HUES6 (cell line): Measurements from ENCODE around the gene RAB11FIP2.

ENCODE experiments used
- H3K27ac ChIP-seq: 2 replicates; pipeline ENCODE4 v1.7.0; 2013; ENCODE audit warnings: low read depth, mild to moderate bottlenecking, low read length, inconsistent platforms
- H3K27me3 ChIP-seq: 2 replicates; pipeline ENCODE4 v1.6.1; 2013; ENCODE audit warnings: low read length; ENCODE audit not compliant: control insufficient read depth, insufficient read depth
- H3K36me3 ChIP-seq: 2 replicates; pipeline ENCODE4 v1.6.1; 2013; ENCODE audit warnings: low read length; ENCODE audit not compliant: control insufficient read depth, insufficient read depth
- H3K4me1 ChIP-seq: 2 replicates; pipeline ENCODE4 v1.6.1; 2013; ENCODE audit warnings: low read length; ENCODE audit not compliant: control insufficient read depth, insufficient read depth
- H3K4me3 ChIP-seq: 2 replicates; pipeline ENCODE4 v1.5.1; 2013; ENCODE audit warnings: low read depth, low read length
- H3K9ac ChIP-seq: one replicate; pipeline ENCODE4 v1.6.1; 2013; ENCODE audit warnings: mild to moderate bottlenecking, low read length
- H3K9me3 ChIP-seq: 2 replicates; pipeline ENCODE4 v1.6.1; 2013; ENCODE audit warnings: low read depth, low read length; ENCODE audit not compliant: control insufficient read depth, insufficient read depth

Gene RAB11FIP2

DNA sequence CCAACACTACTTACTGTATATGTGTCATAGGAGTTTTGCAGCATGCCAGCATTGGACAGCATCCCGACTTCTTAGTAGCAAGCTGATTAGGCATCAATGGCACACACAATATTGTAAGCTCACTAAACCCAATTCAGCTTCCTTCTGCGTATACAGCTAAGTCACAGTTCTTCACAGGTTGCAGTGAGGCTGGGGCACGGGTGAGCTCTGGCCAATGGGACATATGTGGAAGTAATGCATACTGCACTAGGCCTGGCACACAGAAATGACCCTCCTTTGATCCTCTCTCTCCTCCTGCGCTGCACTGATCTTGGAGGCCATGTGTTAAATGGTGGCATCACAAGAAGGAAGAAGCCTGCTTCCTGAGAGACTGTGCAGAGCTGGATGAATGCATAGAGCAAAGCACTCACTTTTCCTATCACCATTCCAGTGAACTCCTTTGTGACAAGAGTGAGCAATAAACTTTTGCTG is 11.9 kb downstream of the RAB11FIP2 start:
- H3K9me3 ChIP-seq = no peaks in the 10 kb centered on the region
- no peak overlapping the region for H3K4me3 ChIP-seq
- no peak overlapping the region for H3K27ac ChIP-seq
- peaks cover 7% of the 10 kb centered on the region for H3K36me3 ChIP-seq
- no peak overlapping the region for H3K9ac ChIP-seq
- H3K27me3 ChIP-seq = no peaks in the 10 kb centered on the region
- peaks cover 12% of the 10 kb centered on the region for H3K4me1 ChIP-seq

DNA sequence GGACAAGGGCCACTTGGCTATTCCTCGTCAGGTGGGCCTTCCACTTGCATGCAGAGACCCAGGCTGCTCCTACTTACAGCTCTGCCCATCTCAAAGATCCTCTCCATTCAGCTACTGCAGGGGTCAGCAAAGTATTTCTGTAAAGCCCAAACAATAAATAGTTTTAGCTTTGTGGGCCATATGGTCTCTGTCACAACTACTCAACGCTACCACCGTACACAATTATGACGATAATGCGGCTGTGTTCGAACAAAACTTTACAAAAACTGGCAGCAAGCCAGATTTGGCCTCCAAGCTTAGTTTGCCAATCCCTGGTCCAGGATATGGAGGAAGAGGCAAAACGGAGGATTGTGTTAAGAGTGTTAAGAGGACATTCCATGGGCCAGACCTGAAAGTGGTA is 12.8 kb downstream of the RAB11FIP2 start:
- H3K27me3 ChIP-seq = no peaks in the 10 kb centered on the region
- no peak overlapping the region for H3K4me3 ChIP-seq
- H3K9ac ChIP-seq = no peak overlapping the region
- no peaks in the 10 kb centered on the region for H3K9me3 ChIP-seq
- H3K36me3 ChIP-seq = peaks cover 7% of the 10 kb centered on the region
- H3K27ac ChIP-seq = no peak overlapping the region
- peaks cover 16% of the 10 kb centered on the region for H3K4me1 ChIP-seq

DNA sequence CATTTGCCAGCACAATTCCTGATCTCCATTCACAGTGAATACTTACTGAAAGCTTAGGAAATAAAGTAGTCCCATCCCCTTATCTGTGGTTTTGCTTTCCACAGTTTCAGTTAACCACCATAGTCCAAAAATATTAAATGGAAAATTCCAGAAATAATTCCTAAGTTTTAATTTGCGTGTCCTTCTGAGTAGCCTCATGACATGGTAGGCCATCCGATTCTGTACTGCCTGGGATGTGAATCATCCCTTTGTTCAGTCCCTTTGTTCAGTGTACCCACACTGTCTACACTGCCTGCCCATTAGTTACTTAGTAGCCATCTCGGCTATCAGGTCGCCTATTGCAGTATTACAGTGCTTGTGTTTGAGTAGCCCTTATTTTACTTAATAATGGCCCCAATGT is 14.2 kb downstream of the RAB11FIP2 start:
- no peak overlapping the region for H3K9ac ChIP-seq
- no peaks in the 10 kb centered on the region for H3K9me3 ChIP-seq
- no peak overlapping the region for H3K4me3 ChIP-seq
- H3K4me1 ChIP-seq = peaks cover 16% of the 10 kb centered on the region
- H3K27ac ChIP-seq = no peak overlapping the region
- no peaks in the 10 kb centered on the region for H3K27me3 ChIP-seq
- H3K36me3 ChIP-seq = peaks cover 7% of the 10 kb centered on the region

DNA sequence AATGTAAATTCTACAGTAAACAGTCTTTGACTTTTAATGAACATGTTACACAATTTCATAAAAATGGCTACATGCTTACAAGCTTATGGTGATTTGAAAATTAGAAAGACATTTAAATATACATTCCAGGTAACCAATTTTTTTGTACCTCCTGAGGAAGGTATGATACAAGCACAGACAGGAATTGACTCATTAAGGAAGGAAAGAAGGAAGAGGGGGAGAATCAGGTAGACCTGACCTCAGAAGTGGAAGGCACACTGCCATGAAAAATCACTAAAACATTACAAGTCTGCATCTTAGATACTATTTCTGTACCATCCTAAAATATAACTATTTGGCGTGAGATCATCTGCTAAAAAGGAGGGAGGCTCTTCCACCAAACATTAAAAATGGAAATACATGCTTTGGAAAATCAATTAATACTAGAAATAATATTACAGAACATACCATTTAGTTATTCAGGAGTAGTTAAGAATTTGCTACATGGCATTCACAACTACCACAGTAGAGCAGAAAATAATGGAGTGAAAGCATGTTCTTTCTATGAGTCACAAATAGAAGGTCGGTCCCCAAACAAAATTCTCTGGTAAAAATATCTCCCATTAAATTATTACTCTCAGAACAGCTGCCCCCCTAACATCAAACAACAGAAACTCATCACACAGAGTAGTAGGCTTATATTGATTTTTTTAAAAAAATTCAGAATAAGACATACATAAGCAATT is 15.2 kb downstream of the RAB11FIP2 start:
- H3K9ac ChIP-seq = no peak overlapping the region
- H3K27ac ChIP-seq = no peak overlapping the region

DNA sequence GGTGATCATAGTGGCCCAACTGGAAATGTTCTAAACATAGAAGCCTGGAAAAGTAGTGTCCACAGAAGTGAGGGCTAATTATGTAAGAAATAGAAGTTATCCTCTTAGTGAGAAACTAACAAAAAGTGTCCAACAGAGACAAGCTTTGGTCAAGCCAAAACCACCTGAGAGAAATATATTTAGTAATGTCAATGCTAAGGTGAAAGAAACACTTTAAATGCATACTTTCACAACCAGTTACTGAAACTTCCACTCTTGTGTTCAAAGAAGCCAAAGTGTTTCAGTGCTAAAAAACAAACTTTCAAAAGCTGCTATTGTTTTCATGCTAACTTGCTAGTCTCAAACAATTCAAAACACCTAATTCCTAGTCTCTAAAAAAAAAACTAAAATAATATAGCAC is 18.1 kb downstream of the RAB11FIP2 start:
- peaks cover 3% of the 10 kb centered on the region; the same call in 1 of the 2 replicates for H3K36me3 ChIP-seq
- no peak overlapping the region for H3K4me3 ChIP-seq
- H3K9ac ChIP-seq = no peak overlapping the region
- no peak overlapping the region for H3K27ac ChIP-seq
- no peaks in the 10 kb centered on the region for H3K27me3 ChIP-seq
- peaks cover 4% of the 10 kb centered on the region; the same call in 1 of the 2 replicates for H3K4me1 ChIP-seq
- H3K9me3 ChIP-seq = no peaks in the 10 kb centered on the region

More for the DNA sequence above, 15.2 kb downstream of the RAB11FIP2 start:
- H3K4me1 ChIP-seq = peaks cover 15% of the 10 kb centered on the region
- no peaks in the 10 kb centered on the region for H3K9me3 ChIP-seq
- H3K4me3 ChIP-seq = no peak overlapping the region
- peaks cover 7% of the 10 kb centered on the region for H3K36me3 ChIP-seq
- H3K27me3 ChIP-seq = no peaks in the 10 kb centered on the region

DNA sequence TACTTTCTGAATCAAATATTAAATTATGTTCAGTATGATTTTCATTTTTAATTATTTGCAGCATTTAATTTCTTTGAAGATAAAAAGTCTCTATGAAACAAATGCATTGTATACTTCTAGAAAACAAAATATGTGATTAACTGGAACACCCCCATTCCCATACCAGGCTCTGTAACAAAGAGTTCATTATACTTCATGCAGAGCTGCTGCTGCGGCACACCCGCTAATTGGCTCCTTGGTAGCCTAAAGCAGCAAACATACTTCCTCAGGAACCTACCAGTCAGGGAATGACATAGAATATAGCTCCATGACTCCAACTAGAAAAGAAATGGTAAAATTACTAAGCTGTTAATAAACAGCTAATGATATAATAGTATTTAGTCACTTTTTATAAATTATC is 19.3 kb downstream of the RAB11FIP2 start:
- Histone ChIP-seq H3K36me3 (no peaks in the 10 kb centered on the region), H3K9ac (no peak overlapping the region), H3K4me3 (no peak overlapping the region), H3K4me1 (peaks cover 4% of the 10 kb centered on the region; the same call in 1 of the 2 replicates), H3K27ac (no peak overlapping the region), H3K9me3 (no peaks in the 10 kb centered on the region), H3K27me3 (no peaks in the 10 kb centered on the region)

DNA sequence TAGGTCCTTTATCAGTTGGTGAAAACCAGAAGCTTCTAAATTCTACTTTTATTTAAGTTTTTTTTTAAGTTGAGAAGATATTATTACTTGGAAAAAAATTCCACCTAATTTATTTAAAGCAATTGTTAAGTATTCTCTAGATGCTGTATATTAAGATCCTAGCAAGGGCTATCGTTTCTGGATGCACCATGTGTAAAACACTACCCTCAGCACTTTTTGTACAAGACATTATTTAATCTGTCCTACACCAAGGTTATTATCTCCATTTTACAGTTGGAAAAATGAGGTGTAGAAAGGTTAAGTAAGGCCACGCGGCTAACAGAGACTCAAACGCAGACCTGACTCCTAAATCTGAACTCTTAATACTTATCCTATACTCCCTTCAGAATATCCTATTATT is 19.8 kb downstream of the RAB11FIP2 start:
- Histone ChIP-seq H3K9me3 (no peaks in the 10 kb centered on the region), H3K27ac (no peak overlapping the region), H3K9ac (no peak overlapping the region), H3K36me3 (no peaks in the 10 kb centered on the region), H3K4me1 (peaks cover 4% of the 10 kb centered on the region; the same call in 1 of the 2 replicates), H3K27me3 (no peaks in the 10 kb centered on the region), H3K4me3 (no peak overlapping the region)

DNA sequence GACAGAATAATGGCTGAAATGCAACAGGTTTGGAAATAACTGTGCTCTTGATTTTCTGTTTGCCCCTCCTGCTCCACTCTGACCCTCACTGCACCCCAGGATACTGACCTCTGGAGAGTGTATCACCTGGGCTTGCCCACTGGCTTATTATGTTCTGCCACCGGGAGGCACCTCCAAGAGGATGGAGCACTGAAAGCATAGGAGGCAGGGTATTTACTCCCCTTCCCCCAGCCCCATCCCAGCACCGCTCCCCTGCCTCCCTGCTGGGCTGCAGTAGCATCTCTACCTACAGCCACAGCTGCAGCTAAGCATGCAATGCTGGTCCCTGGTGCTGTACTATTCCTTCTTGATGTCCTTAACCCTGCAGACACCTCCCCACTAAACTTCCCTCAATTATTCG is 26.4 kb downstream of the RAB11FIP2 start:
- no peaks in the 10 kb centered on the region for H3K9me3 ChIP-seq
- no peak overlapping the region for H3K9ac ChIP-seq
- H3K4me3 ChIP-seq = no peak overlapping the region
- H3K4me1 ChIP-seq = peaks cover 11% of the 10 kb centered on the region
- no peaks in the 10 kb centered on the region for H3K36me3 ChIP-seq
- H3K27me3 ChIP-seq = no peaks in the 10 kb centered on the region
- H3K27ac ChIP-seq = no peak overlapping the region

DNA sequence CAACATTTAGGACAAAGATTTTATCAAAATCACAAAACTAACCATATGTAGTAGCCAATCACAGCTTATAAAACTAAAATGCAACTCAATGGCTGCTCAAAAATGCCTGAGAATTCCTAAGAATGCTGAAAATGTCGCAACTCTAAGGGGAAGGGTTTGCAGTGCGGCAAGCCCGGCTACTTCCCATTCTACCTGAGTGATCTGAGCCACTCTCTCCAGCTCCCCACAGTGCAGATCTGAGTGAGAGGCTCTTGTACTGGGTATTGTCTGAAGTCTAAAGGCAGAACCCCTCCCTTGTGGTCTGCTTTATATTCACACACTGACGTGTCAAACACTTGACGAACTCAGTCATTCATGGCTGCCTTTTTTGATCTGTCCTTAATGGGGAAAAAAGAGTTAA is 28.9 kb downstream of the RAB11FIP2 start:
- Histone ChIP-seq H3K4me1 (peaks cover 11% of the 10 kb centered on the region), H3K27ac (no peak overlapping the region), H3K27me3 (no peaks in the 10 kb centered on the region), H3K4me3 (no peak overlapping the region), H3K9ac (no peak overlapping the region), H3K9me3 (no peaks in the 10 kb centered on the region), H3K36me3 (no peaks in the 10 kb centered on the region)

DNA sequence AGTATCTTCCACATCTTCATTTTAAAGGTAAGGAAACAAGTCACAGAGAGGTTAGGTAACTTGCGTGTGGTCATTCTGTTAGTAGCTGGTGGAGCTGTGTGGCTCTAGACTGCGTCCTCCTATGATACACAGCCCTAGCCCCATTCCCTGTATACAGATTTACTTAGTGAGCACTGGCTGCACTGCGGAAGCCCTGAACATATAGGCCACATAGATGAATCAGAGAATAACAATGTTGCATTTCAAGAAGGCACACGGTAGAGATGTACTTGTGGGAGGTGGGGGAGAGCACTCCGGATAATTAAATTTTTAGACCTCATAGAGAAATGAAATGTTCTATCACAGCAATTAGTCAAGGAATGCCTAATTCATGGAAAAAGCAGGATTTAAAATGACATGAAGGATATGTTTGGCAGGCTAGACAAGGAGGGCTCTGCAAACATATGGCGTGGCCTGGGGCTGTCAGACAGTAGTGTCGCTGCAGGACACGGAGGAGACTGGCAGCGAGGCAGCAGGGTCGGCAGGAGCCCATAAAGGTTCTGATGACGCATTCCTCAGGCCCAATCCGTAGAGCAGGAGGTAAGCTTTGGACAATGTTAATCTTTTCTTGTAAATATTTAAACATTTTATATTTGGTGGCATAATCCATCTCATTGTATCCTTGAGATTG is 29.5 kb downstream of the RAB11FIP2 start:
- Histone ChIP-seq H3K4me3 (no peak overlapping the region), H3K9me3 (no peaks in the 10 kb centered on the region), H3K36me3 (no peaks in the 10 kb centered on the region), H3K27me3 (no peaks in the 10 kb centered on the region), H3K27ac (no peak overlapping the region), H3K9ac (no peak overlapping the region), H3K4me1 (peaks cover 11% of the 10 kb centered on the region)

DNA sequence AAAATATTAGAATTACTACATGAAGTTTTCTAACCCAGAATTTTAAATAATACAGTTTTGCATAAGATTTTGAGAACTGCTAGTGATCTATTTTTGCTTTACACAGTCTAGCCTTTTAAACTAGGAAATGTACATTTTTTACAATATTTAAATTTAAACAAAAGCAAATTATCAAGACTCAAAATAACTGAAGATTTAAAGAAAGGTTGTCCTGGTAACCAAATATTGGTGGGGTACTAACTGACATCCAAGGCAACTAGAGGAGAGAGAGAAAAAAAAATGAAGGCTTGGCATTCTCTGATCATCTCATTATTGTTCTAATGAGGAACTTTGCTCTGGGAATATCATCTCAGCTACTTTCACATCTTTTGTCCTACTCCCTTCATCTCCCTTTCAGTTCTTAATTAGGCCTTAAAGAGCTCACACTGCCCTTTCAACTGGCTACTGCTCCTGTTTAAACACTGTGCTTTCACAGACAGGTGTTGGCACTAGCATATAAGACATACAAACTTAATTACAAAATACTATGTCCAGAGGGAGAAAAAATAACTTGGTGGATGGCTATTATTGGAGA is 33.7 kb downstream of the RAB11FIP2 start:
- no peaks in the 10 kb centered on the region for H3K9me3 ChIP-seq
- no peak overlapping the region for H3K9ac ChIP-seq
- H3K27me3 ChIP-seq = no peaks in the 10 kb centered on the region
- peaks cover 6% of the 10 kb centered on the region for H3K36me3 ChIP-seq
- peaks cover 9% of the 10 kb centered on the region for H3K4me1 ChIP-seq
- H3K4me3 ChIP-seq = no peak overlapping the region
- no peak overlapping the region for H3K27ac ChIP-seq
